Measurements from ENCODE around the gene C1orf87. TPM values are rescaled to one million over a fixed set of nuclear protein-coding genes. Genes with fewer than 3 reads are reported as not detected.

C1orf87 gene
- total and polyA plus RNA-seq, 7 donors: not detected

DNA sequence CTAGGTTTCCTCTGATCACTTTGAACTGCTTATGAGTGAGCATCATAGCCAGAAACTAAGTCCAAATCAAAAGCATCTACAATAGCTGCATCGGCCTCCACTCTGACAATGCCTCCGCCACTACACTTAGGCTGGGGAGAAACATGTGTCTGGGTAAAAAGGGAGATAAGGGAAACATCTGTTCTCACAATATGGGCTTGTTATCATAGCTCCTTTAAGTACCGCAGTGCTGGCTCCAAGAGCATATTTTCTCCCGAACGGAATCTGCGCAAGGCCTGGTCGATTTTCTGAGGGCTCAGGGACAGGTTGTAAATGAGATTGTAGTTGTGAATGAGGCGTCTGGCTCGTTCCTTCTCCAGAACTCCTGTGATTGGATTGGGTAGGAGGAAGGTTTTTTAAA is 83.1 kb downstream of the C1orf87 start:
- H3K9me3 ChIP-seq: no peaks in the 10 kb centered on the region
- no peak overlapping the region for H3K27ac ChIP-seq
- no peak for DNase-seq
- H3K36me3 ChIP-seq (ENCODE audit: insufficient read depth in 1 of 2, low read depth in 1 of 2): no peaks in the 10 kb centered on the region
- no peaks in the 10 kb centered on the region for H3K4me1 ChIP-seq
- WGBS, 3 donors: 52 to 68% (median 61%) methylated on average over 9 of the region's 9 CpGs
- no peak overlapping the region for H3K4me3 ChIP-seq
- intact Hi-C loops (cut with DNase I): no loop called here
- TF ChIP-seq, protein P1, sequence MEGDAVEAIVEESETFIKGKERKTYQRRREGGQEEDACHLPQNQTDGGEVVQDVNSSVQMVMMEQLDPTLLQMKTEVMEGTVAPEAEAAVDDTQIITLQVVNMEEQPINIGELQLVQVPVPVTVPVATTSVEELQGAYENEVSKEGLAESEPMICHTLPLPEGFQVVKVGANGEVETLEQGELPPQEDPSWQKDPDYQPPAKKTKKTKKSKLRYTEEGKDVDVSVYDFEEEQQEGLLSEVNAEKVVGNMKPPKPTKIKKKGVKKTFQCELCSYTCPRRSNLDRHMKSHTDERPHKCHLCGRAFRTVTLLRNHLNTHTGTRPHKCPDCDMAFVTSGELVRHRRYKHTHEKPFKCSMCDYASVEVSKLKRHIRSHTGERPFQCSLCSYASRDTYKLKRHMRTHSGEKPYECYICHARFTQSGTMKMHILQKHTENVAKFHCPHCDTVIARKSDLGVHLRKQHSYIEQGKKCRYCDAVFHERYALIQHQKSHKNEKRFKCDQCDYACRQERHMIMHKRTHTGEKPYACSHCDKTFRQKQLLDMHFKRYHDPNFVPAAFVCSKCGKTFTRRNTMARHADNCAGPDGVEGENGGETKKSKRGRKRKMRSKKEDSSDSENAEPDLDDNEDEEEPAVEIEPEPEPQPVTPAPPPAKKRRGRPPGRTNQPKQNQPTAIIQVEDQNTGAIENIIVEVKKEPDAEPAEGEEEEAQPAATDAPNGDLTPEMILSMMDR (IDR thresholded peaks at IDR 0.05): no peak
- ATAC-seq: no peak
- peaks cover 0 to 15% (median 0%) of the 10 kb centered on the region in 3 donors for H3K27me3 ChIP-seq (ENCODE audit: insufficient read depth in 3 of 3, low read length in 2 of 3)

- Histone ChIP-seq H3K27me3 (ENCODE audit: insufficient read depth in 3 of 3, low read length in 2 of 3) (peaks cover 0 to 15% (median 0%) of the 10 kb centered on the region in 3 donors), H3K9me3 (no peaks in the 10 kb centered on the region), H3K36me3 (ENCODE audit: insufficient read depth in 1 of 2, low read depth in 1 of 2) (no peaks in the 10 kb centered on the region), H3K27ac (no peak overlapping the region), H3K4me3 (no peak overlapping the region), H3K4me1 (no peaks in the 10 kb centered on the region)
- DNase-seq (no peak), ATAC-seq (no peak)
- 38 to 44% (median 41%) methylated on average over 12 of the region's 12 CpGs for WGBS, 3 donors
- intact Hi-C loops (cut with DNase I): no loop called here
- TF ChIP-seq, protein P1 (IDR thresholded peaks at IDR 0.05): no peak
Measured at GRCh38 chr1:59986516-59987310, 86.9 kb downstream of the C1orf87 start.

- peaks cover 0 to 15% (median 0%) of the 10 kb centered on the region in 3 donors for H3K27me3 ChIP-seq (ENCODE audit: insufficient read depth in 3 of 3, low read length in 2 of 3)
- no peaks in the 10 kb centered on the region for H3K4me1 ChIP-seq
- H3K27ac ChIP-seq: no peak overlapping the region
- TF ChIP-seq, protein P1 (IDR thresholded peaks at IDR 0.05): no peak
- H3K4me3 ChIP-seq: no peak overlapping the region
- no peaks in the 10 kb centered on the region for H3K9me3 ChIP-seq
- DNase-seq (no peak), ATAC-seq (no peak)
- WGBS, 3 donors: 68 to 81% (median 70%) methylated on average over 8 of the region's 8 CpGs
- H3K36me3 ChIP-seq (ENCODE audit: insufficient read depth in 1 of 2, low read depth in 1 of 2): no peaks in the 10 kb centered on the region
- intact Hi-C loops (cut with DNase I): no loop called here
Measured at GRCh38 chr1:59985911-59986515, 87.6 kb downstream of the C1orf87 start.

- intact Hi-C loops (cut with DNase I): loop anchor here (5.0 to 10.0 kb wide), 4 partner anchors 148 to 1875 kb away; no protein-coding TSS in a partner anchor
- H3K27ac ChIP-seq: no peak overlapping the region
- no peak overlapping the region for H3K4me3 ChIP-seq
- TF ChIP-seq, protein P1 (IDR thresholded peaks at IDR 0.05): no peak
- ATAC-seq (no peak), DNase-seq (no peak)
- H3K9me3 ChIP-seq: no peaks in the 10 kb centered on the region
- 65 to 75% (median 68%) methylated on average over 5 of the region's 5 CpGs for WGBS, 3 donors
- H3K27me3 ChIP-seq (ENCODE audit: insufficient read depth in 3 of 3, low read length in 2 of 3): no peaks in the 10 kb centered on the region
- H3K36me3 ChIP-seq (ENCODE audit: insufficient read depth in 1 of 2, low read depth in 1 of 2): no peaks in the 10 kb centered on the region
- H3K4me1 ChIP-seq: no peaks in the 10 kb centered on the region
Measured at GRCh38 chr1:59979666-59980065, 93.9 kb downstream of the C1orf87 start.

All from psoas muscle (tissue), 8 donors.